Activated CD4-positive, alpha-beta T cell treated with anti-CD3 and anti-CD28 coated beads for 36 hours (primary cell): ENCODE data around the gene KIAA1217. TPM values are rescaled to one million over a fixed set of nuclear protein-coding genes. Genes with fewer than 3 reads are reported as not detected.

Source experiments
- ATAC-seq: fragments of 200-7000 bp; cut with Tn5 transposase; one replicate; pipeline ENCODE4 v1.10.0; 2021; ENCODE audit warnings: mild to moderate bottlenecking, moderate library complexity
- CTCF ChIA-PET: fragments of 350-600 bp; sonication (Branson Sonifier 250); formaldehyde crosslinking; loops from one replicate; lab custom pipeline; 2021; ENCODE audit warnings: antibody characterized with exemption; lab: Charles Lee
- POLR2A ChIA-PET: fragments of 350-600 bp; sonication (Branson Sonifier 250); formaldehyde crosslinking; loops from one replicate; lab custom pipeline; 2021; ENCODE audit warnings: antibody characterized with exemption, inconsistent platforms; lab: Charles Lee
- DNase-seq: peaks from one replicate; pipeline ENCODE4 v3.0.0-alpha.2; 2020
- H3K27ac Mint-ChIP-seq: one replicate; pipeline ENCODE4 v1.8.0; 2021; ENCODE audit warnings: mixed read lengths
- H3K27me3 Mint-ChIP-seq: one replicate; pipeline ENCODE4 v1.8.0; 2021; ENCODE audit warnings: mixed read lengths
- H3K36me3 Mint-ChIP-seq: one replicate; pipeline ENCODE4 v1.8.0; 2021; ENCODE audit warnings: low read depth, mixed read lengths
- H3K4me1 Mint-ChIP-seq: one replicate; pipeline ENCODE4 v1.8.0; 2021; ENCODE audit warnings: mixed read lengths
- H3K4me3 Mint-ChIP-seq: one replicate; pipeline ENCODE4 v1.8.0; 2021; ENCODE audit warnings: mild to moderate bottlenecking, moderate library complexity, mixed read lengths
- H3K9me3 Mint-ChIP-seq: one replicate; pipeline ENCODE4 v1.8.0; 2021; ENCODE audit warnings: low read depth, mixed read lengths
- intact Hi-C, 2 experiments: fragments of 100-400 bp; cut with DNase I in 1 of 2; cut with micrococcal nuclease in 1 of 2; formaldehyde crosslinking; loops; one replicate each; pipeline versions ENCODE4 v1.14.2 to v1.15.1; 2022 to 2024; cut with DNase I, micrococcal nuclease
- total RNA-seq, 2 experiments: library from RNA; stranded (reverse); gene quantifications; one replicate each; pipeline ENCODE4 v1.2.3, GENCODE V29; 2021

The KIAA1217 gene
- total RNA-seq, 2 experiments from 2014 or later: 0.53 to 0.60 TPM

DNA sequence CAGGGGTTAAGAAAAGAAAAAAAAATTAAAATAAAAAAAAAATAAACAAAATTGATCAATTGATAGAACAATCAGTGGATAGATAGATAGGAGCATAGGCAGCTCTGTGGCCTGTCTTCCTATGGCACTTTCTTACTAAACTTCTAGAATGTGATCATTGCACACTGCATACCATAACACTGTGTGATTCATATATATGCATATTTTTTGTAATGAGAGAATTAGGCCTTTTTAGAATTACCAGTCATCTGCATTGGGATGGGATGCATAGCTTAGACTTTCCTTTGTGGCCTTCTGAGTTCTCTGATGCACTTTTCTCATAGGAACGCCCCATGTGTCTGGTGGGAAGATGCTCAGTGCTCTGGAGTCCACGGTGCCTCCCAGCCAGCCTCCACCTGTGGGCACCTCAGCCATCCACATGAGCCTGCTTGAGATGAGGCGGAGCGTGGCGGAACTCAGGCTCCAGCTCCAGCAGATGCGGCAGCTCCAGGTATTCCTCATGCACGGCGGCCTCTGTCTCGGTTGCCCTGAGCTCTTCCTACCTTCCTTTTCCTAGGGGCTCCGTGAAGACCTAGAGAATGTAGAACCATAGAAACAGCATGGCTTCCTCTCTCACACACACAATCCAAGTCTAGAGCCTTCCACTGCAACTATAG, 292.2 kb downstream of the KIAA1217 start:
- Mint-ChIP-seq H3K27me3 (peaks cover 11% of the 10 kb centered on the region), H3K9me3 (no peaks in the 10 kb centered on the region), H3K4me1 (no peaks in the 10 kb centered on the region), H3K36me3 (no peaks in the 10 kb centered on the region), H3K27ac (no peak overlapping the region), H3K4me3 (no peak overlapping the region)
- no peak for ATAC-seq
- intact Hi-C loops: loop anchor here (5.0 to 10.0 kb wide), 3 partner anchors 139 to 776 kb away; no protein-coding TSS in a partner anchor
- ChIA-PET CTCF (interaction anchor here (0.6 to 0.7 kb wide), 3 partner anchors 83 to 262 kb away, joined by 3 read pairs; no protein-coding TSS in a partner anchor), POLR2A (no interaction called here)
- DNase-seq: no peak

- Mint-ChIP-seq H3K27ac (no peak overlapping the region), H3K36me3 (no peaks in the 10 kb centered on the region), H3K27me3 (peaks cover 12% of the 10 kb centered on the region), H3K4me3 (no peak overlapping the region), H3K9me3 (peaks cover 5% of the 10 kb centered on the region), H3K4me1 (no peaks in the 10 kb centered on the region)
- ChIA-PET POLR2A (no interaction called here), CTCF (interaction anchor here (0.7 to 1.3 kb wide), 3 partner anchors 26 to 123 kb away, joined by 3 to 5 read pairs (median 4); no protein-coding TSS in a partner anchor)
- intact Hi-C loops: loop anchor here (5.0 to 10.0 kb wide), 3 partner anchors 140 to 777 kb away; no protein-coding TSS in a partner anchor
- ATAC-seq: no peak
- DNase-seq: no peak
Measured at GRCh38 chr10:24502006-24502405, 293.1 kb downstream of the KIAA1217 start.

DNA sequence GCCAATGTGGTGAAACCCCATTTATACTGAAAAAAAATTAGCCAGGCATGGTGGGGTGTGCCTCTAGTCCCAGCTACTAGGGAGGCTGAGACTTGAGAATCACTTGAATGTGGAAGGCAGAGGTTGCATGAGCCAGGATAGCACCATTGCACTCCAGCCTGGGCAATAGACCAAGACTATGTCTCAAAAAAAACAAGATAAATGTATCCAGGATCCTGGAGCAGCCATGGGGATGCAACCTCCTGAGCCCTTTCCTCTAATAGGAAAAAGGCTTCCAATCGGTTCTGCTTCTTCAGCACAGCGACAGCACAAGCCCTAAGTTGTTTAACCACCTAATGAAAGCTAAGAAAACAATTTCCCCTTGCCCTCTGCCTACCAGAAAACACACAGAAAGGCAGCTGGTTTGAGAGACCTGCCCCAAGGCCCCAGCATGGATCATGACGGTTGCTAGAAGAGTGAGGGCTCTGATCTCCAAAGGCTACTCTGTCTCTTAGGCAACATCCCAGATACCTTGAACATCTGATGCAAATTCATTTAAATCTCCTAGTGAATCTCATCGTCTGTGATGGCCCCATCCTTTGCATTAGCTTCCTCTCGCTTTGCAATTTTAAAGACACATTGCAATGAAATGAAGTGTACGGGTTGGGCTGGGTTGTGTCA, 294.0 kb downstream of the KIAA1217 start:
- POLR2A ChIA-PET: no interaction called here
- Mint-ChIP-seq H3K27ac (no peak overlapping the region), H3K36me3 (no peaks in the 10 kb centered on the region), H3K27me3 (peaks cover 15% of the 10 kb centered on the region), H3K4me1 (no peaks in the 10 kb centered on the region), H3K4me3 (no peak overlapping the region), H3K9me3 (peaks cover 5% of the 10 kb centered on the region)
- CTCF ChIA-PET: interaction anchor here (0.5 to 1.3 kb wide), 4 partner anchors 25 to 1573 kb away, joined by 3 to 5 read pairs (median 4); no protein-coding TSS in a partner anchor
- DNase-seq (no peak), ATAC-seq (no peak)
- intact Hi-C loops: loop anchor here (1.0 to 10.0 kb wide), 5 partner anchors 141 to 778 kb away; no protein-coding TSS in a partner anchor

GRCh38 chr10:24503461-24504320, 294.8 kb downstream of the KIAA1217 start:
- intact Hi-C loops: loop anchor here (1.0 to 10.0 kb wide), 5 partner anchors 141 to 779 kb away; no protein-coding TSS in a partner anchor
- ATAC-seq: peak; percentile 57
- H3K36me3 Mint-ChIP-seq: no peaks in the 10 kb centered on the region
- H3K27ac Mint-ChIP-seq: no peak overlapping the region
- no peak overlapping the region for H3K4me3 Mint-ChIP-seq
- ChIA-PET CTCF (interaction anchor here (0.5 to 4.9 kb wide), 3 partner anchors 15 to 1574 kb away, joined by 5 to 35 read pairs (median 5); no protein-coding TSS in a partner anchor), POLR2A (no interaction called here)
- H3K27me3 Mint-ChIP-seq: peaks cover 14% of the 10 kb centered on the region
- no peaks in the 10 kb centered on the region for H3K4me1 Mint-ChIP-seq
- DNase-seq: peak; percentile 63
- peaks cover 5% of the 10 kb centered on the region for H3K9me3 Mint-ChIP-seq

DNA sequence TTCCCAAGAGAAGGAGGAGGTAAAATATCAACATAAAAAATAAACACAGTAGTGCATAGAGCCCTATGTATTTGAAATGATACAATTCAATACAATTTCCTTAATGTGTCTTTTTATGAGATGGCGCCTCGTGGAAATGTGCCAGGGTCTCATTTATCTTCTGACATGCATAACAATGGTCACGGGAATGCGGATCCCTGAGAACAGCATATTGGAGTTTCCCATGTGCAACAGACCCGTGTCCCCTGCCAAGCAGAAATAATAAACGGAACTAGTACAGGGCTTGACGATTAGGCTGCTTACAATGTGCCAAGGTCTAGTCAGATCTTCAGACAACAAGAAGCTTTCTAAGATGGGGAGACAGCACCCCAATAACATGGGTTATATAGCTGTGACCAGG, 296.8 kb downstream of the KIAA1217 start:
- ChIA-PET POLR2A (no interaction called here), CTCF (interaction anchor here (4.9 kb wide), 1 partner anchor 13 kb away, joined by 35 read pairs; no protein-coding TSS in a partner anchor)
- ATAC-seq: no peak
- no peak for DNase-seq
- Mint-ChIP-seq H3K27ac (no peak overlapping the region), H3K9me3 (peaks cover 5% of the 10 kb centered on the region), H3K4me1 (no peaks in the 10 kb centered on the region), H3K36me3 (no peaks in the 10 kb centered on the region), H3K4me3 (no peak overlapping the region), H3K27me3 (peaks cover 17% of the 10 kb centered on the region)
- intact Hi-C loops: loop anchor here in 1 of 2 experiments (10.0 kb wide), 1 partner anchor 781 kb away; no protein-coding TSS in a partner anchor

GRCh38 chr10:24513155-24513554, 304.2 kb downstream of the KIAA1217 start:
- no peaks in the 10 kb centered on the region for H3K4me1 Mint-ChIP-seq
- no peak overlapping the region for H3K27ac Mint-ChIP-seq
- ATAC-seq (no peak), DNase-seq (peak; percentile 38)
- no peaks in the 10 kb centered on the region for H3K9me3 Mint-ChIP-seq
- peaks cover 4% of the 10 kb centered on the region for H3K27me3 Mint-ChIP-seq
- ChIA-PET POLR2A (no interaction called here), CTCF (interaction anchor here (0.8 kb wide), 1 partner anchor 285 kb away, joined by 3 read pairs; no protein-coding TSS in a partner anchor)
- no peaks in the 10 kb centered on the region for H3K36me3 Mint-ChIP-seq
- no peak overlapping the region for H3K4me3 Mint-ChIP-seq
- intact Hi-C loops: loop anchor here in 1 of 2 experiments (5.0 to 10.0 kb wide), 2 partner anchors 196 to 1198 kb away; no protein-coding TSS in a partner anchor

DNA sequence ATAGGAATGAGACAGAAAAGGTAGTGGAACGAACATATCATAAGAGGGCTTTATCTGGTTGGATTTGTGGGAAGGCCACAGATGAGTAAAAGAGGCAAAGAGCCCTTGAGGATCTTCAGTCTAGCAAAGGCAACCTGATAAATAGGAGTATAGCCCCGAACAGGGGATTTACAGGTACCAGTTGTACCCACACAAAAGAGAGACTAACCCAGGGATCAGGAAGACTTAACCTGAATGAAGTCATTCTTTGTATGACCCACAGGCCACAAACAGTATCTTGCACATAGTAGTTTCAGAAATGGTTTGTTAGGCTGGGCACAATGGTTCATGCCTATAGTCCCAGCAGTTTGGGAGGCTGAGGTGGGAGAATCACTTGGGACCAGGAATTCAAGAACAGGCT, 306.5 kb downstream of the KIAA1217 start:
- H3K27me3 Mint-ChIP-seq: peaks cover 4% of the 10 kb centered on the region
- DNase-seq (no peak), ATAC-seq (no peak)
- H3K4me3 Mint-ChIP-seq: no peak overlapping the region
- no peak overlapping the region for H3K27ac Mint-ChIP-seq
- no peaks in the 10 kb centered on the region for H3K36me3 Mint-ChIP-seq
- POLR2A ChIA-PET: no interaction called here
- CTCF ChIA-PET: no interaction called here
- H3K4me1 Mint-ChIP-seq: peaks cover 13% of the 10 kb centered on the region
- intact Hi-C loops: loop anchor here (5.0 to 10.0 kb wide), 3 partner anchors 318 to 1201 kb away; no protein-coding TSS in a partner anchor
- H3K9me3 Mint-ChIP-seq: no peaks in the 10 kb centered on the region

- no peak for ATAC-seq
- Mint-ChIP-seq H3K4me1 (peaks cover 13% of the 10 kb centered on the region), H3K27me3 (no peaks in the 10 kb centered on the region), H3K9me3 (no peaks in the 10 kb centered on the region), H3K27ac (no peak overlapping the region), H3K4me3 (no peak overlapping the region), H3K36me3 (no peaks in the 10 kb centered on the region)
- DNase-seq: no peak
- POLR2A ChIA-PET: no interaction called here
- intact Hi-C loops: loop anchor here (1.0 to 10.0 kb wide), 5 partner anchors 38 to 1204 kb away; no protein-coding TSS in a partner anchor
- CTCF ChIA-PET: interaction anchor here (0.6 to 3.6 kb wide), 10 partner anchors 12 to 616 kb away, joined by 3 to 35 read pairs (median 3); no protein-coding TSS in a partner anchor
Measured at GRCh38 chr10:24518411-24518810, 309.5 kb downstream of the KIAA1217 start.

DNA sequence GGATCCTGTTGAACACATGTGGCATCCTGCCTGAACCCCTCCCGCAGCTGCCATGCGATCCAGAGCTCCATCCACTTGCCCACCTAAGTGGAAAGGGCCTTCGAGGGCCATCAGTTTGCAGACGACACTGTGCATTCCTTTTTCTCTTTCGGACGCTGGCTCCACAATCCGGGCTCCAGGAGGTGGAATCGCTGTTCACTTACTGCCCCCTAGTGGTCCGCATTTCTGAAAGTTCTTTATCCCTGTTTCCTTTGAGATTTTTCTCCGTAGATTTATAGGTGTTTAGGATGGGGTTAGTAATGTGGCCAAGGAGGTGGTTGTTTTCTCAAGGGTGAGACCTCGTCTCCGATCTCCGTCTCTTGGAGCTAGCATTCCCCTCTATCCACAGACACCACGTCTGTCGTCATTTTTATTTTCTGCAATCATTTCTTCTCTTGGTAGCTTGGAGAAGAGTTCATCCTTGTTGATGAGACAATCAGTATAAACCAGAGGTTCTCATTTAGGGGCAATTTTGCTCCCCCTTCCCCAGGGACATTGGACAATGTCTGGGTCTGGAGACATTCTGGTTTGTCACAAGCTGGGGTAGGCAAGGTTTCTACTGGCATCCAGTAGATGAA, 310.2 kb downstream of the KIAA1217 start:
- ChIA-PET POLR2A (no interaction called here), CTCF (interaction anchor here (0.6 to 3.6 kb wide), 11 partner anchors 13 to 616 kb away, joined by 3 to 35 read pairs (median 3); no protein-coding TSS in a partner anchor)
- H3K9me3 Mint-ChIP-seq: no peaks in the 10 kb centered on the region
- intact Hi-C loops: loop anchor here (1.0 to 10.0 kb wide), 6 partner anchors 38 to 1204 kb away; no protein-coding TSS in a partner anchor
- peak; percentile 31 for ATAC-seq
- no peaks in the 10 kb centered on the region for H3K36me3 Mint-ChIP-seq
- H3K27ac Mint-ChIP-seq: no peak overlapping the region
- peaks cover 2% of the 10 kb centered on the region for H3K27me3 Mint-ChIP-seq
- H3K4me1 Mint-ChIP-seq: peaks cover 13% of the 10 kb centered on the region
- DNase-seq: peak; percentile 65
- H3K4me3 Mint-ChIP-seq: no peak overlapping the region

GRCh38 chr10:24519950-24520349, 311.0 kb downstream of the KIAA1217 start:
- H3K27ac Mint-ChIP-seq: no peak overlapping the region
- no peaks in the 10 kb centered on the region for H3K9me3 Mint-ChIP-seq
- H3K4me1 Mint-ChIP-seq: peaks cover 13% of the 10 kb centered on the region
- H3K36me3 Mint-ChIP-seq: no peaks in the 10 kb centered on the region
- peak overlapping the region; percentile 22 for H3K4me3 Mint-ChIP-seq
- H3K27me3 Mint-ChIP-seq: peaks cover 2% of the 10 kb centered on the region
- POLR2A ChIA-PET: no interaction called here
- ATAC-seq (peak; percentile 84), DNase-seq (peak; percentile 61)
- intact Hi-C loops: loop anchor here (1.0 to 10.0 kb wide), 5 partner anchors 37 to 1205 kb away; no protein-coding TSS in a partner anchor
- CTCF ChIA-PET: interaction anchor here (0.7 to 3.6 kb wide), 7 partner anchors 14 to 988 kb away, joined by 3 to 35 read pairs (median 5); no protein-coding TSS in a partner anchor
